ENCODE measurements around the gene CASQ2.

CASQ2 gene

GRCh38 chr1:115658646-115659045 lies 109.9 kb downstream of the CASQ2 start:
- no peak for DNase-seq

GRCh38 chr1:115656461-115657077 lies 111.9 kb downstream of the CASQ2 start:
- DNase-seq = no peak

- DNase-seq = no peak
Observed at GRCh38 chr1:115655916-115656315, 112.6 kb downstream of the CASQ2 start.

DNA sequence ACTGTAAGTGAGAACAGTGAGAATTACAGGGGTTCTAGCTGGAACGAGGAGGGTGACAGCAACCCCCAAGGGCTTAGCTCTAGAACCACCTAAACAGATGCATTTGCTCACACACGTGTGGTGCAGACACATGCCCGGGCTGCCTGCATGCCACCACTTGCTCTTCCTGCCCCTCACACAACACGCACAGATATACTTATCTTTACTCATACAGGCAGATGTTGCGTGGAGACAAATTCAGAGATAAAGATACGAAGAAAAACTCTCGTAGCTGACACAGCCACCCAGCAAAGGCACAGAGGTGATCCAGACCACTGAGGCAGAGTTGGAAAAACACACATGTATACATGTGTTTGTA lies 113.2 kb downstream of the CASQ2 start:
- DNase-seq = no peak

GRCh38 chr1:115654663-115655305 lies 113.7 kb downstream of the CASQ2 start:
- no peak for DNase-seq

GRCh38 chr1:115654125-115654524 lies 114.4 kb downstream of the CASQ2 start:
- DNase-seq = no peak

GRCh38 chr1:115652236-115652788 lies 116.2 kb downstream of the CASQ2 start:
- no peak for DNase-seq

- no peak for DNase-seq
Observed at GRCh38 chr1:115651391-115651790, 117.1 kb downstream of the CASQ2 start.

GRCh38 chr1:115650961-115651360 lies 117.6 kb downstream of the CASQ2 start:
- no peak for DNase-seq
